ENCODE data around the gene PYHIN1. TPM values are rescaled to one million over a fixed set of nuclear protein-coding genes. Genes with fewer than 3 reads are reported as not detected.

PYHIN1 gene
- total and polyA plus RNA-seq, 2 experiments from 2014 or later = not detected

GRCh38 chr1:158951956-158952355 is 20.6 kb downstream of the PYHIN1 start:
- DNase-seq (ENCODE audit: low spot score) = no peak
- H3K4me3 ChIP-seq = no peak overlapping the region
- H3K79me2 ChIP-seq (replicated peaks; ENCODE audit: insufficient read depth) = no peaks in the 10 kb centered on the region
- ATAC-seq = no peak
- H3K4me1 Mint-ChIP-seq = no peaks in the 10 kb centered on the region
- H3K27me3 Mint-ChIP-seq (ENCODE audit: insufficient read depth, low read depth, poor library complexity) = no peaks in the 10 kb centered on the region
- H3K4me2 ChIP-seq = no peak overlapping the region
- H2AFZ ChIP-seq = no peak overlapping the region
- TF ChIP-seq, protein P1, sequence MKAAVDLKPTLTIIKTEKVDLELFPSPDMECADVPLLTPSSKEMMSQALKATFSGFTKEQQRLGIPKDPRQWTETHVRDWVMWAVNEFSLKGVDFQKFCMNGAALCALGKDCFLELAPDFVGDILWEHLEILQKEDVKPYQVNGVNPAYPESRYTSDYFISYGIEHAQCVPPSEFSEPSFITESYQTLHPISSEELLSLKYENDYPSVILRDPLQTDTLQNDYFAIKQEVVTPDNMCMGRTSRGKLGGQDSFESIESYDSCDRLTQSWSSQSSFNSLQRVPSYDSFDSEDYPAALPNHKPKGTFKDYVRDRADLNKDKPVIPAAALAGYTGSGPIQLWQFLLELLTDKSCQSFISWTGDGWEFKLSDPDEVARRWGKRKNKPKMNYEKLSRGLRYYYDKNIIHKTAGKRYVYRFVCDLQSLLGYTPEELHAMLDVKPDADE (IDR thresholded peaks at IDR 0.05) = no peak
- TF ChIP-seq, protein P2, sequence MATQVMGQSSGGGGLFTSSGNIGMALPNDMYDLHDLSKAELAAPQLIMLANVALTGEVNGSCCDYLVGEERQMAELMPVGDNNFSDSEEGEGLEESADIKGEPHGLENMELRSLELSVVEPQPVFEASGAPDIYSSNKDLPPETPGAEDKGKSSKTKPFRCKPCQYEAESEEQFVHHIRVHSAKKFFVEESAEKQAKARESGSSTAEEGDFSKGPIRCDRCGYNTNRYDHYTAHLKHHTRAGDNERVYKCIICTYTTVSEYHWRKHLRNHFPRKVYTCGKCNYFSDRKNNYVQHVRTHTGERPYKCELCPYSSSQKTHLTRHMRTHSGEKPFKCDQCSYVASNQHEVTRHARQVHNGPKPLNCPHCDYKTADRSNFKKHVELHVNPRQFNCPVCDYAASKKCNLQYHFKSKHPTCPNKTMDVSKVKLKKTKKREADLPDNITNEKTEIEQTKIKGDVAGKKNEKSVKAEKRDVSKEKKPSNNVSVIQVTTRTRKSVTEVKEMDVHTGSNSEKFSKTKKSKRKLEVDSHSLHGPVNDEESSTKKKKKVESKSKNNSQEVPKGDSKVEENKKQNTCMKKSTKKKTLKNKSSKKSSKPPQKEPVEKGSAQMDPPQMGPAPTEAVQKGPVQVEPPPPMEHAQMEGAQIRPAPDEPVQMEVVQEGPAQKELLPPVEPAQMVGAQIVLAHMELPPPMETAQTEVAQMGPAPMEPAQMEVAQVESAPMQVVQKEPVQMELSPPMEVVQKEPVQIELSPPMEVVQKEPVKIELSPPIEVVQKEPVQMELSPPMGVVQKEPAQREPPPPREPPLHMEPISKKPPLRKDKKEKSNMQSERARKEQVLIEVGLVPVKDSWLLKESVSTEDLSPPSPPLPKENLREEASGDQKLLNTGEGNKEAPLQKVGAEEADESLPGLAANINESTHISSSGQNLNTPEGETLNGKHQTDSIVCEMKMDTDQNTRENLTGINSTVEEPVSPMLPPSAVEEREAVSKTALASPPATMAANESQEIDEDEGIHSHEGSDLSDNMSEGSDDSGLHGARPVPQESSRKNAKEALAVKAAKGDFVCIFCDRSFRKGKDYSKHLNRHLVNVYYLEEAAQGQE (IDR thresholded peaks at IDR 0.05; ENCODE audit: unreplicated experiment) = no peak
- no peak for TF ChIP-seq ZNF331 (CRISPR knock-in tag; IDR thresholded peaks at IDR 0.05; ENCODE audit: low read depth)
- no peak for TF ChIP-seq ZNF114 (CRISPR knock-in tag; IDR thresholded peaks at IDR 0.05)
- TF ChIP-seq STAT1 (IDR thresholded peaks at IDR 0.05; ENCODE audit: unreplicated experiment) = no peak
- no peak for TF ChIP-seq EZH2 (IDR thresholded peaks at IDR 0.05; ENCODE audit: low read depth, unreplicated experiment)
- TF ChIP-seq CREB1 (CRISPR knock-in tag; IDR thresholded peaks at IDR 0.05; ENCODE audit: low read depth) = no peak
- TF ChIP-seq CTCF (conservative IDR thresholded peaks at IDR 0.05; ENCODE audit: low read depth in 2 of 2) = no peak
- no peak for TF ChIP-seq ZNF462 (CRISPR knock-in tag; IDR thresholded peaks at IDR 0.05)
- no peak for TF ChIP-seq POLR2AphosphoS5 (IDR thresholded peaks at IDR 0.05; ENCODE audit: low read depth)
- no peak overlapping the region for H3K4me3 Mint-ChIP-seq
- H3K36me3 Mint-ChIP-seq (ENCODE audit: low read depth) = peaks cover 7% of the 10 kb centered on the region; the same call in 2 of the 3 replicates
- H3K9me2 ChIP-seq (ENCODE audit: insufficient read depth) = 0 out of 2 replicates have a peak, but pooled peaks cover 6% of the 10 kb centered on the region
- no peak overlapping the region for H3K27ac Mint-ChIP-seq
- H3F3A ChIP-seq (replicated peaks; ENCODE audit: low read depth) = no peaks in the 10 kb centered on the region
- no peaks in the 10 kb centered on the region for H3K4me1 ChIP-seq (ENCODE audit: insufficient read depth)
- peaks cover 26% of the 10 kb centered on the region for H3K9me3 Mint-ChIP-seq
- H3K36me3 ChIP-seq (ENCODE audit: insufficient read depth) = no peaks in the 10 kb centered on the region
- H3K27me3 ChIP-seq (ENCODE audit: insufficient read depth) = no peaks in the 10 kb centered on the region
- no peak overlapping the region for H3K27ac ChIP-seq (ENCODE audit: low read depth)
- H4K20me1 ChIP-seq (replicated peaks; ENCODE audit: insufficient read depth) = no peaks in the 10 kb centered on the region
